Nasal cavity respiratory epithelium epithelial cell of viscerocranial mucosa (primary cell): ENCODE data around the gene LRRC23. TPM values are rescaled to one million over a fixed set of nuclear protein-coding genes. Genes with fewer than 3 reads are reported as not detected.

ENCODE experiments used
- total RNA-seq: library from RNA; depleted of rRNA; stranded (reverse); fragments of >200 nt; gene quantifications from 2 replicates; pipeline ENCODE4 v1.2.3, GENCODE V29; 2014

Gene LRRC23, protein sequence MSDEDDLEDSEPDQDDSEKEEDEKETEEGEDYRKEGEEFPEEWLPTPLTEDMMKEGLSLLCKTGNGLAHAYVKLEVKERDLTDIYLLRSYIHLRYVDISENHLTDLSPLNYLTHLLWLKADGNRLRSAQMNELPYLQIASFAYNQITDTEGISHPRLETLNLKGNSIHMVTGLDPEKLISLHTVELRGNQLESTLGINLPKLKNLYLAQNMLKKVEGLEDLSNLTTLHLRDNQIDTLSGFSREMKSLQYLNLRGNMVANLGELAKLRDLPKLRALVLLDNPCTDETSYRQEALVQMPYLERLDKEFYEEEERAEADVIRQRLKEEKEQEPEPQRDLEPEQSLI
- 8.2 and 9.8 TPM in 2 replicates for total RNA-seq

DNA sequence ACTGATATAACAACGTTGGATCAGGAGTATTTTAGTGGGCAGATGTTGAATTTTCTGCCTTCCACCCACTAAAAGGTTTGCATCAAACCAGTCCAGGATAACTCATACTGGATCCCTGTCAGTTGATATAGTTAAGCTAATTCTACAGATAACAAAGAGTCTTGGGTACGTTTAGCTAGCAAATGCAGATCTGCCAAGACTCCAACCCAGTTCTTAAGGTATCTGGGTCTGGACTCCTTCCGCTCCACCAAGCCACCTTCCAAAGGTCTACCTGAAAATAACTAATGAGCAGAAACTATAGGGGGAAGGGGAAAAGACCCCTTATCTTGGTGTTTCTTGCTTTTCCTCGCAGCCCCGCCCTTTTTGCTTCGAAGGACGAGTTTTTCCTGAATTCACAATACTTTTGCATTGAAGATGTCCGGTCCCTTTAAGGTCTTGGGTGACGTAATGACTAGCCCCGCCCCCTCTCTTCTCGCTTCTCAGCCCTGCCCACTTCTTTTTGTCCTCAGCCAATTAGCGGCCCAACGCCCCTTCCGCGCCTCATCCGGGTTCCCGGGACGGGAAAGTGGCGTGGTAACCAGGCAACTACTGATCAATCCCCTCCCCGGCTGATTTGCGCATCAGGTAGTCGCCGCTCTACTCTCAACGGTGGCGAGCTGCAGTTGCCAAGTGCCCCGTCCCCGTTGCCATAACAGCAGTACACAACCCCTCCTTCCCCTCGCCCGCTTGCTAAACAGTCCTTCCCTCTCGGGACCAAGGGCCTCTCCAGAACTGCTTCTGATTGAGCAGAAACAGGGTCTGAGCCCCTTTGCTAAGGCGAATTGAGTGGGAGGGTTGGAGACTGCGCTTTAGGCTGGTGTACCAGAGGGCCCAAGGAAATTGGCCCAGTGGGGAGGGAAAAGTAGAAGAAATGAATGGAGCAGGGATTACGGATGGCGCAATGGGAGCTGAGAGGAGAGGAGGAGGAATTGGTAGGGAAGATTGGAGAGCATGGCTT is at the start of gene LRRC23:
LRRC23 (plus strand) TSS at position 543 of the 997 bp plus-strand sequence. CDS start 812 bp downstream, outside the sequence.

DNA sequence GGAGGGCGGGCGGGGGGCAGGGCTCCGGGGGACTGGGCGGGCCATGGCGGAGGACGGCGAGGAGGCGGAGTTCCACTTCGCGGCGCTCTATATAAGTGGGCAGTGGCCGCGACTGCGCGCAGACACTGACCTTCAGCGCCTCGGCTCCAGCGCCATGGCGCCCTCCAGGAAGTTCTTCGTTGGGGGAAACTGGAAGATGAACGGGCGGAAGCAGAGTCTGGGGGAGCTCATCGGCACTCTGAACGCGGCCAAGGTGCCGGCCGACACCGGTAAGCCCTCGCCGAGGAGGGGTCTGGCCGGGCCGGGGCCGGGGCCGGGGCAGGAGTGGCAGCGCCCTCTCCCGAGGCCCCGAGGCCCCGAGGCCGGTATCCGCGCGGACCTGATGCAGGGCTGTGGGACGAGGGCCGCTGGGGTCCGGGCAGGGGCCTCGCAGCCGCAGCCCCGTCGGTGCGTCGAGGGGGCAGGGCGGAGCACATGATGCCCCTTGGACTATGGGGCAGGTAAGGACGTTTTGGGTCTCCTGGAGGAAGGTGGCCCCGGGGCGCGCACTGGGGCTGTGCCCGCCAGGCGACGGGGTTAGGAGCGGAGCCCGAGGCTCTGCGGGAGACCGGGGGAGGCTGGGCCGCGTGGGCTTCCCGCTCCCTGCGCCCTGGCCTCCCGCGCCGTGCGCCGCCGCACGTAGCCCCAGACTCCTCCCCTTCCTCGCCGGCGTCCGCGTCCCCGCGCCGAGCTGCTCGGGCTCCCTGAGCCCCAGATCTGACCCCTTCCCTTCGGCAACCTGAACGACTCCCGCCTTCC is 37.0 kb upstream of the LRRC23 start, which contains the start of gene TPI1:
TPI1 (plus strand) TSS at position 119 of the 798 bp plus-strand sequence; CDS start at position 155, 36 bp downstream.

DNA sequence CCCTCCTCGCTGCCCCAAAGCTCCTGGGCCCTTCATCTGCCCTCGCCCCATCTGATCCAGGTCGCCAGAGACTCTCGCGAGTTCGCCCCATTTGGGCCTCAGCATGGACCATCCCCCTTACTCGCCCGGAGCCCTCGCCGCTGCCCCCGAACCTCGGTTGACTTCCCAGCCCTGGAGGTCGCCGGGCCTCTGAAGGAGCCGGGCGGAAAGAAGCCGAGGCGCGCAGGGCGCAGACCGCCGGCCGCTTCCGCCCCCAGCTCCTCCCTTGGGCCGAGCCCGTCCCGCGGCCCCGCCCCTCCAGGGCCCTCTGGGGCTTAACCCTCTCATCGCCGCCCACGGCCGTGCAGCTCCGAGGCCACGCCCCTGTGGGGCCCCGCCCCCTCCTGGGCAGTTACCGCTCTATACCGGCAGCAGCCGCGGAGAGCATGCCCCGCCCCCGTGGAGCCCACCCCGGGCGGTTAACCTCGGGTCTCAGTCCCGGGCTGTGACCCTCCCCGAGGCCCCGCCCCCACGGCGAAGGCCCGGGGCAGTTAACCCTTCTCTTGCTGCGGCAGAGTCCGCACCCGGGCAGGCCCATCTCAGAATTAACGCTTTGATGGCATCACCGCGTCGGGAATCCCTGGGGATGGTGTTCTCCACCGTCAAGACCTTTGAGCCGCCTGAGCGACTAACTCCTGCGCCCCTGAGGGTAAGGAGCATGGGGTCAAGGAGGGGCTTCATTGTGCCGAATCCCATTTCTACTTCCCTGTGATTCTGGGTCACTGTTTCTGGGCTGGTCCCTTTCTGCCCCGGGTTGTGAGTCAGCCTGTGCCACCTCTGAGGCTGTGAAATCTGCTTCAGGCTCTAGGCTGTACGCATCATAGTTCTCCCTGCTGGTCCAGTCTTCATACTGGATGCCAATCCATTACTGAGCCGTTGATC is 31.3 kb upstream of the LRRC23 start, which contains the start of gene SPSB2:
SPSB2 (minus strand) TSS at position 210 of the 921 bp plus-strand sequence. CDS start 402 bp downstream, outside the sequence.

DNA sequence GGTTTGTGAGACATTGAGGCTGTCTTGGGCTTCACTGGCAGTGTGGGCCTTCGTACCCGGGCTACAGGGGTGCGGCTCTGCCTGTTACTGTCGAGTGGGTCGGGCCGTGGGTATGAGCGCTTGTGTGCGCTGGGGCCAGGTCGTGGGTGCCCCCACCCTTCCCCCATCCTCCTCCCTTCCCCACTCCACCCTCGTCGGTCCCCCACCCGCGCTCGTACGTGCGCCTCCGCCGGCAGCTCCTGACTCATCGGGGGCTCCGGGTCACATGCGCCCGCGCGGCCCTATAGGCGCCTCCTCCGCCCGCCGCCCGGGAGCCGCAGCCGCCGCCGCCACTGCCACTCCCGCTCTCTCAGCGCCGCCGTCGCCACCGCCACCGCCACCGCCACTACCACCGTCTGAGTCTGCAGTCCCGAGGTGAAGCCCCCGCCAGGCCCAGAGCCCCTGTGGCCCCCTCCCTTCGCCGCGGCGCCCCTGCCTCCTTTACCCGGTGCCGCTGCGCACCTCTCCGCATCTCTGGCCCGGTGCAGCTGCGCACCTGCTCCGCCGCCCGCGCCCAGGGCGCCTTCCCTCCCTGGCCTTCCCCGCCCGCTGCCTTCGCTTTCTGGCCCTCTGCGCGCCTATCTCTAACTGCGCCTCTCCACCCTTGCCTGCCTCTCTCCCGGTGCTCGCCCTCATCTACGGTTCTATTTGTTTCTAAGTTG is 9.8 kb downstream of the LRRC23 start, which contains the start of gene ENO2:
ENO2 (plus strand) TSS at position 335 of the 701 bp plus-strand sequence. CDS start 1,253 bp downstream, outside the sequence.

DNA sequence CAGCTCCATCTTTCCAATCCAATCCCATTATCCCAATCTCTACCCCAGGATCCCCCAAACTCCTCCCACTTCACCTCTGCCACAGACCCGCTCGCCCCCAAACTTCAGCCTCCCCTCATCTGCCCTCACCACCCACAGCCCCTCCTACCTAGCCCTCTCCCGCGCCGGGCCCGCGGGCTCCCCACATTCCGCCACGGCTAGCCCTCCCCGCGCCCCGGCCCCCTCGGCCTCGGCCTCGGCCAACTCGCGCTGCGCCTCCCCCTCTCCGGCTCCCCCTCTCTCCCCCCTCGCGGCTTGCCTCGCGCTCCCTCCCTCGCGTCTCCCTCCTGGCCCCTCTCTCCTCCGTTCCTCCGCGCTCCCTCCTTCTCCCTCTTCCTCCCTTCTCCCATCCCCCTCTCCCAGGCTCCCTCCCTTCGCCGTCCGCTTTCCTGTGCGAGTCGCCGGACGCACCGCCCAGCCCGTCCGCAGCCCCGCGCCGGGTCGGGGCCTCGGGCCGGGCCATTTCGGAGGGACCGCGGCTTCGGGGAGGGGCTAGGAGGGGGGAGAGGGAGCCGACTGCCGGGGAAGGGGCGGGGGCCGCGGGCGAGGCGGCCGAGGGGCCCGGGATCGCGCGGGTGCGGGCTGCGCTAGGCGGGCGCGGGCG is 22.9 kb downstream of the LRRC23 start, which contains the start of gene ATN1:
ATN1 (plus strand) TSS at position 581 of the 643 bp plus-strand sequence. CDS start 6,043 bp downstream, outside the sequence.

DNA sequence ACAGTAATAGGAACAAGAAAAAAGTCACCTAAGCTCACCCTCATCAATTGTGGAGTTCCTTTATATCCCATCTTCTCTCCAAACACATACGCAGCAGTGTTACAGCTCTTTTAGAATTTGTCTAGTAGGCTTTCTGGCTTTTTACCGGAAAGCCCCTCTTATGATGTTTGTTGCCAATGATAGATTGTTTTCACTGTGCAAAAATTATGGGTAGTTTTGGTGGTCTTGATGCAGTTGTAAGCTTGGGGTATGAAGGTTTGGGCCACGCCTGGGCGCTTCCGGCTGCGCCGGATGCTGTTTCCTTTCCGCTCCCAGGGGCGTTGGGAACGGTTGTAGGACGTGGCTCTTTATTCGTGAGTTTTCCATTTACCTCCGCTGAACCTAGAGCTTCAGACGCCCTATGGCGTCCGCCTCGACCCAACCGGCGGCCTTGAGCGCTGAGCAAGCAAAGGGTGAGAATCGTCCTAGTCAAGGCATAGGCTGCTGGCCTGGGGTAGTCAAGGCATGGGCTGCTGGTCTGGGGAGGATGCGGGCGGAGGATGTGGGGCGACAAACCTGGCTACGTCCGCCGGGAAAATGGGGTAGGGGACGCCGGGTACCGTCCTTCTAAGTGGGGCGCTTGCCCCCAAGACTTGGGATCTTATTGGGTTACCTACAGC is 39.2 kb downstream of the LRRC23 start, which contains the start of the genes C12orf57 and RNU7-1:
C12orf57 (plus strand) TSS at position 301 of the 659 bp plus-strand sequence; CDS start at position 401, 100 bp downstream.
RNU7-1 (plus strand) TSS at position 95 of the 659 bp plus-strand sequence.

DNA sequence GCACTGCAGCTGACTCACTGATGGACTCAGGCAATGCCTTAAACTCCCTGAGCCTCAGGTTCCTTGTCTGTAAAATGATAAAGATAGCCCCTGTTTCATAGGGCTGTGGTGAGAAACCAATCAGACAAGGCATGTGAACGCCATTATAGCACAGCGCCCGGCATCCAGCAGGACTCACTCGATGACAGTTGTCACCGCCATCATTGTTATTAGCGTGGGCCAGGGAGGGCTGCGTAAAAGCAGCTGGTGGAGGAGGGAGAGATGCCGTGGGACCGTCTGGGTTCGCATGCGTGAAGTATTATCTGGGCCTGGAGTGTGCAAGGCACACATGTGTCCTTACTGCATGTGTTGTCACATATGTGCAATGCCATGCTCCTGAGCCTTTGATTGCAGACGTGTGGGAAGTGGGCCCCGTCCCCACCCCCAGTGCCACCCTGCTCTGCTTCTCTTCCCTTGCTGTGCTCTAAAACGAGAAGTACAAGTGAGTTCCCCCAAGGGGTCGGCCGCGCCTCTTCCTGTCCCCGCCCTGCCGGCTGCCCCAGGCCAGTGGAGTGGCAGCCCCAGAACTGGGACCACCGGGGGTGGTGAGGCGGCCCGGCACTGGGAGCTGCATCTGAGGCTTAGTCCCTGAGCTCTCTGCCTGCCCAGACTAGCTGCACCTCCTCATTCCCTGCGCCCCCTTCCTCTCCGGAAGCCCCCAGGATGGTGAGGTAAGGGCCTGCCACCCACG is 46.4 kb downstream of the LRRC23 start, which contains the start of gene PTPN6:
PTPN6 (plus strand) TSS at position 546 of the 730 bp plus-strand sequence; CDS start at position 703, 157 bp downstream.

Other genes starting within 250 kb of the LRRC23 start
- 11.6 and 24.5 TPM in 2 replicates for gene ING4, start 241.7 kb upstream of the LRRC23 start, total RNA-seq
- 7.2 and 17.5 TPM in 2 replicates for gene ZNF384, start 215.4 kb upstream of the LRRC23 start, total RNA-seq
- not detected in 2 replicates for gene PIANP, start 204.0 kb upstream of the LRRC23 start, total RNA-seq
- 75.9 and 84.0 TPM in 2 replicates for gene COPS7A, start 180.8 kb upstream of the LRRC23 start, total RNA-seq
- gene MLF2, start 151.7 kb upstream of the LRRC23 start, total RNA-seq: 150 and 159 TPM in 2 replicates
- 16.7 and 50.8 TPM in 2 replicates for gene PTMS, start 138.5 kb upstream of the LRRC23 start, total RNA-seq
- 0.07 TPM in 1 of 2 replicates, not detected in the other for gene LAG3, start 132.3 kb upstream of the LRRC23 start, total RNA-seq
- 0.21 TPM in 1 of 2 replicates, not detected in the other for gene CD4, start 115.3 kb upstream of the LRRC23 start, total RNA-seq
- gene GPR162, start 83.0 kb upstream of the LRRC23 start, total RNA-seq: under 0.01 TPM in 1 of 2 replicates, not detected in the other
- gene P3H3, start 76.4 kb upstream of the LRRC23 start, total RNA-seq: 18.8 and 20.6 TPM in 2 replicates
- gene GNB3, start 63.9 kb upstream of the LRRC23 start, total RNA-seq: 0.34 and 0.78 TPM in 2 replicates
- 0.57 and 0.68 TPM in 2 replicates for gene CDCA3, start 53.5 kb upstream of the LRRC23 start, total RNA-seq
- 44.8 and 68.4 TPM in 2 replicates for gene USP5, start 52.7 kb upstream of the LRRC23 start, total RNA-seq
- 571 and 622 TPM in 2 replicates for gene TPI1, start 37.3 kb upstream of the LRRC23 start, total RNA-seq
- 5.6 and 15.0 TPM in 2 replicates for gene SPSB2, start 31.5 kb upstream of the LRRC23 start, total RNA-seq
- 3.1 and 14.0 TPM in 2 replicates for gene ENO2, start 9.8 kb downstream of the LRRC23 start, total RNA-seq
- gene ATN1, start 23.1 kb downstream of the LRRC23 start, total RNA-seq: 5.1 and 27.6 TPM in 2 replicates
- not detected in 2 replicates for gene RNU7-1, start 39.0 kb downstream of the LRRC23 start, total RNA-seq
- 52.6 and 80.0 TPM in 2 replicates for gene C12orf57, start 39.2 kb downstream of the LRRC23 start, total RNA-seq
- gene PTPN6, start 46.5 kb downstream of the LRRC23 start, total RNA-seq: 12.3 and 17.4 TPM in 2 replicates
- gene PHB2, start 65.8 kb downstream of the LRRC23 start, total RNA-seq: 63.6 and 112 TPM in 2 replicates
- 42.0 and 88.2 TPM in 2 replicates for gene EMG1, start 66.1 kb downstream of the LRRC23 start, total RNA-seq
- 10.6 and 21.0 TPM in 2 replicates for gene LPCAT3, start 113.7 kb downstream of the LRRC23 start, total RNA-seq
- 3.1 and 66.9 TPM in 2 replicates for gene C1S, start 155.9 kb downstream of the LRRC23 start, total RNA-seq
- 2.1 and 50.6 TPM in 2 replicates for gene C1R, start 187.6 kb downstream of the LRRC23 start, total RNA-seq
- gene C1RL, start 204.4 kb downstream of the LRRC23 start, total RNA-seq: 10.6 and 23.3 TPM in 2 replicates
- not detected in 2 replicates for gene RBP5, start 224.1 kb downstream of the LRRC23 start, total RNA-seq
- gene CLSTN3, start 225.5 kb downstream of the LRRC23 start, total RNA-seq: 8.2 and 28.2 TPM in 2 replicates